ELF-1 (cell line): ENCODE results near the gene RNU11.
"Not testable (repeated sequence)": the region's sequence is repeated elsewhere in the genome, so short reads cannot be mapped to it uniquely, and the experiment has no call there.

Experiments
- DNase-seq: peaks from one replicate; pipeline ENCODE4 v3.0.0-alpha.2; 2016; ENCODE audit warnings: low read depth, low spot score

Gene RNU11

DNA sequence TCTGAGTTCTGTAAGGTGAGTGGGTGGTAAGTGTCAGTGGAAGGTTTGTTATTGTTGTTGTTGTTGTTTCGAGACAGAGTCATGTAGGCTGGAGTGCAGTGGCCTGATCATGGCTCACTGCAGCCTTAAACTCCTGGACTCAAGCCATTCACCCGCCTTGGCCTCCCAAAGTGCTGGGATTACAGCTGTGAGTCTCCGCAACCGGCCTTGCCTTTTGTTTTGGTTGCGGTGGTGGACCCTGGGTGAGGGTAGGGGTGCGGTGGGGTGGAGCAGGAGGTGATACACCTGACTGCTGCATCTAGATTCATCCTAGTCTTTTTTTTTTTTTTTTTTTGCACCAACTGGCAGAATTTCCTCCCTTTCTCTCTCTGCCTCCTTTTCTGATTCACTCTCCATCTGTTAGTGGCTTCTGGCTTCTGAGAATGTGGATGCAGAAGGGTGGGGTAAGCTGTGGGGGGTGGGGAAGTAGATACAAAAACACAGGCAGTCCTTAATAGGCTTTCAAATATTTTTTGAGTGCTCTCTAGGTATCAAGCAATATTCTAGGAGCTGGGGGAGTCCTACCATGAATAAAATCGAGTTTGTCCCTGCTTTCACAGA is 15.6 kb downstream of the RNU11 start:
- no peak for DNase-seq

- DNase-seq = no peak
Measured at GRCh38 chr1:28666806-28667205, 18.4 kb downstream of the RNU11 start.

DNA sequence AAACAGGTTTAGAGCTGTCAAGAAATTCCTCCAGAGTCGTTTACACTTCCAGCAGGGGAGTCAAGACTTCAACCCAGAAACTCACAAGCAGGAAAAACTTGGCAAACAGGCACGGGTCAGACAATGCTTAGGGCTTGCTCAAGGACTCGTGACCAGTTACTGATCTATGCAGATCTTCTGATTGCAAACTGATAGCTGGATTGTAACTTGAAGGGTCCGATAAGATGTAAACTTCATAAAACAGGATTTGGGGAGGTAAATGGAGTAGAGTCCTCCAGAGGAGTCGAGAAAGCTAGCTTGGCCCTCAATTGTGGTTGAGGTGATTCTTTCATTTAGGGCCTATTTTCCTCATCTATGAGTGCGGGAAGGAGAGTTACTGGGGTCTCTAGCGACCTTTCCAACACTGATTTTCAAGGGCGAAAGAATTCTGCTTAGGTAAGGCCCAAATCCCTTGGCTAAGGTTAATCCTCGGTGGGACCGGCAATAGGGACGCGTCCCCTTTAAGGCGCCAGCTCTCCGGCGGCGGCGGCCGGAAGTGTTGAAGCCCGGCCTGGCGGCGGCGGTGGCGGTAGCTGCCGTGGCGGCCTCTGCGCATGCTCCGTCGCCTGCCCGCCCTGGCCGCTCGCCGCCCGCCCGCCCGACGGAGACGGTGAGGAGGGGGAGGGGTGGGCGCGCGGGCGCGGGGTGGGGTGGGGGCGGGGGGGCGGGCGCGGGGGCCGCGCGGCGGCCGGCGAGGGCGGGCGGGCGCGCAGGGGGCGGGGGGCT is 20.0 kb downstream of the RNU11 start, which contains the start of gene GMEB1:
TSS of gene GMEB1 (plus strand) at position 594 of the 765 bp plus-strand sequence. CDS start 14,829 bp downstream, outside the sequence.
- peak; percentile 88 for DNase-seq

- DNase-seq = peak; percentile 63
Measured at GRCh38 chr1:28668956-28669723, 20.7 kb downstream of the RNU11 start.

DNA sequence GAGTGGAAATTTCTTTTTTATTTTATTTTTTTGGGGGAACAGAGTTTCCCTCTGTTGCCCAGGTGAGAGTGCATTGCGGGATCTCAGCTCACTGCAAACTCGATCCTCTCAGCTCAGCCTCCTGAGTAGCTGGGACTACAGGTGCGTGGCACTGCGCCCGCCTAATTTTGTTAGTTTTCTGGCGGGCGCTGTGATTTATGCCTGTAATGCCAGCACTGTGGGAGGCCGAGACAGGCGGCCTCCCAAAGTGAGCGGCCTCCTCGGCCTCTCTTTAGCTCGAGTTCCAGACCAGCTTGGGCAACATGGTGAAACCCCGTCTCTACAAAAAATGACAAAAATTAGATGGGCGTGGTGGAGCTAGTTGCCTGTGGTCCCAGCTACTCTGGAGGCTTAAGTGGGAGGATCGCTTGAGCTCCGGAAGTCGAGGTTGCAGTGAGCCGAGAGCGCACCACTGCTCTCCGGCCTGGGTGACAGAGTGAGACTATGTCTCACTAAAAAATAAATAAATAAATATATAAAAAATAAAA is 22.9 kb downstream of the RNU11 start:
- no peak for DNase-seq

- not testable (repeated sequence) for DNase-seq
Measured at GRCh38 chr1:28672971-28673370, 24.6 kb downstream of the RNU11 start.

GRCh38 chr1:28675924-28676257 is 27.5 kb downstream of the RNU11 start:
- DNase-seq = no peak

GRCh38 chr1:28680151-28680550 is 31.8 kb downstream of the RNU11 start:
- DNase-seq = no peak

GRCh38 chr1:28682840-28683239 is 34.4 kb downstream of the RNU11 start:
- no peak for DNase-seq

DNA sequence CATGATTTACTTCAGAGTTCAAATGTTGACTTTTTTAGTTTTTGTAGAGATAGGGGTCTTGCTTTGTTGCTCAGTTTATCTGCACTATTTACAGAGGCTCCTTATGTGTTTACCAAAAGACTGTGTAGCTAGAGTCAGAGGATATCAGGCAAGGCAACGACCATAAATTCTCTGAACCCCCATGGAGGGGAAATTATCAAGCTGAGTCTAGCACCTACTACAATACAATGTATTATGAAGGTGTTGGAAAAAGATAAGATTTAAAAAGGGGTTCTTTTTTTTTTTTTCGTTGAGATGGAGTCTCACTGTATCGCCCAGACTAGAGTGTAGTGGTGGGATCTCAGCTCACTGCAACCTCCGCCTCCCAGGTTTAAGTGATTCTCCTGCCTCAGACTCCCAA is 36.5 kb downstream of the RNU11 start:
- DNase-seq = no peak

DNA sequence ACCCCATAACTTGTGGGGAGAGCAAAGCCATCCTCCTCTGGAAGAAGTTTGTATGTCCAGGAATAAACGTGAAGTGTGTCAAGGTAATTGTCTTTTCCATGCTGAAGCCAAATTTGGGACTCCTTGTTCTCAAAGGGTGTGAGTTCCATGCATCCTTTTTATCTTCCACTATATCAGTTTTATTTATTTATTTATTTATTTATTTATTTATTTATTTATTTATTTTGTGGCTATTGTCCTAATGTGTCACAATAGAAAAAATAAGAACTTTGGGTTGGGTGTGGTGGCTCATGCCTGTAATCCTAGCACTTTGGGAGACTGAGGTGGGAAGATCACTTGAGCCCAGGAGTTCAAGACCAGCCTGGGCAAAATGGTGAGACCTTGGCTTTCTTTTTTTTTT is 43.2 kb downstream of the RNU11 start:
- DNase-seq = not testable (repeated sequence)
